ENCODE measurements around the gene GYS1.
"Not testable (repeated sequence)": the region's sequence is repeated elsewhere in the genome, so short reads cannot be mapped to it uniquely, and the experiment has no call there.

Gene GYS1

DNA sequence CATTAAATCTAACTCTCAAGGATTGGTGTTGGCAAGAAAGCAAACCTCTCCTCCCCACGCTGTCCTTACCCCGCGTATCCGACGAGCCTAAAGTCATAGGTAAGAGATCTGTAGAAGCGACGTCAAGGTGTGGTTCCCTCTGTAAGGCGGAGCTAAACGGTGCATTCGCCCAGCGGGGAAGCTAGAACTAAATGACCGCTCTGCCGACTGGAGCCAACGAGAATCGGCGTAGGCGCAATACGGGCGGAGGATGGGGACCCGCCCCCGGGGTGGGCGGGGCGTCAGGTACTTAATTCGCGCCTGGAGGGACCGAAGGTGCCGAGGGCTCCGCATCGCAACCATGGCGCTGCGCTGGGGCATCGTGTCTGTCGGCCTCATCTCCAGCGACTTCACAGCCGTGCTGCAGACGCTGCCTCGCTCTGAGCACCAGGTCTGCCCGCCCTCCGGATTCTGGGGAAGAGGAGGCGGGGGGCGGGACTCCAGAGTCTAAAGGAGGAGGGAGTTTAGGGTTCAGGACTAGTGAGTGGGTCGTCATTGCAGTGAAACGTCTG lies 59.7 kb downstream of the GYS1 start, which contains the start of gene DHDH:
DHDH (plus strand) TSS at position 318 of the 551 bp plus-strand sequence; CDS start at position 341, 23 bp downstream.
- peak; percentile 91 to 93 for DNase-seq

DNA sequence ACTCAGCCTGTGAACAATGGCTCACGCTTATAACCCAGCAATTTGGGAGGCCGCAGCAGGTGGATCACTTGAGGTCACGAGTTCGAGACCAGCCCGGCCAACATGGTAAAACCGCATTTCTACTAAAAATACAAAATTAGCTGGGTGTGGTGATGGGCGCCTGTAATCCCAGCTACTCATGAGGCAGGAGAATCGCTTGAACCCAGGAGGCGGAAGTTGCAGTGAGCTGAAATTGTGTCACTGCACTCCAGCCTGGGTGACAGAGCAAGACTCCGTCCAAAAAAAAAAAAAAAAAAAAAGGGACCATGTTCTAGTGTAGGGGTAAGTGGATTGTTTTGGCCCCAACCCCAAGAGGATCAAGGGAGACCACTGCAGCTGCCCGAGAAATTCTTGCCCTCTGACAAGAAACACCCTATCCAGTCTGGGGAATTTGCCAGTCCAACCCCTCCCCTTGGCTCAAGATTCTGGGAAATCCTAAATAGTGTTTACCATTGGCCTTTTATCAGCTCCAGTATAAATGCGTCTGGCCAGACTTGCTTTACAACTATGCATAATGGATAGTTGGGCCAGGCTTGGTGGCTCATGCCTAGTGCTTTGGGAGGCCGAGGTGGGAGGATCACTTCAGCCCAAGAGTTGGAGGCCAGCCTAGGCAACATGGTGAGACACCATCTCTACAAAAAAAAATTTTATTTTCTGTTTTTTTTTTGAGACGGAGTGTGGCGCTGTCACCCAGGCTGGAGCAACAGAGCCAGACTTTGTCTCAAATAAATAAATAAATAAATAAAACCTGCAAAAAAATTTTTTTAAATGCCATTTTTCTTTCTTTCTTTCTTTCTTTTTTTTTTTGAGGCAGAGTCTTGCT lies 64.7 kb downstream of the GYS1 start:
- no peak for DNase-seq

DNA sequence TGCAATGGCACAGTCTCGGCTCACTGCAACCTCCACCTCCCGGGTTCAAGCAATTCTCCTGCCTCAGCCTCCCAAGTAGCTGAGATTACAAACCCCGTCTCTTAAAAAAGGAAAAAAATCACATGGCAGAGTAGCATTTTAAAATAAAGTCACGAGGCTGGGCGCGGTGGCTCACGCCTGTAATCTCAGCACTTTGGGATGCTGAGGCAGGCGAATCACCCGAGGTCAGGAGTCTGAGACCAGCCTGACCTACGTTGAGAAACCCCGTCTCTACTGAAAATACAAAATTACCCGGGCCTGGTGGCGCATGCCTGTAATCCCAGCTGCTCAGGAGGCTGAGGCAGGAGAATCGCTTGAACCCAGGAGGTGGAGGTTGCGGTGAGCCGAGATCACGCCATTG lies 65.4 kb downstream of the GYS1 start:
- DNase-seq = not testable (repeated sequence)

DNA sequence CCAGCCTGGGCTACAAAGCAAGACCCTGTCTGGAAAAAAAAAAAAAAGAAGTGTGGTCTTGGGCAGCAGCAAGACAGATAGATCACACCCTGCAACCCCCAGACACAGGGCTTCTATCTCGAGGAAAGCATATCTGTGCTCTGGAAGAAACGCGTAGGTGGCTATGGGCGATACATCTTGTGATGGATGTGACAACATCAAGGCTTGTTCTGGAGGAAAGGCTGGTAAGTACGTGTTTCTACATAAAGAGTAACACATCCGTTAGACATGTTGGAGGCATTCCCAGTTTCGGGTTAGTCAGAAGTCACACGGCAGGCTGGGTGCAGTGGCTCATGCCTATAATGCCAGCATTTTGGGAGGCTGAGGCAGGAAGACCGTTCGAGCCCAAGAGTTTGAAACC lies 66.2 kb downstream of the GYS1 start:
- no peak for DNase-seq

DNA sequence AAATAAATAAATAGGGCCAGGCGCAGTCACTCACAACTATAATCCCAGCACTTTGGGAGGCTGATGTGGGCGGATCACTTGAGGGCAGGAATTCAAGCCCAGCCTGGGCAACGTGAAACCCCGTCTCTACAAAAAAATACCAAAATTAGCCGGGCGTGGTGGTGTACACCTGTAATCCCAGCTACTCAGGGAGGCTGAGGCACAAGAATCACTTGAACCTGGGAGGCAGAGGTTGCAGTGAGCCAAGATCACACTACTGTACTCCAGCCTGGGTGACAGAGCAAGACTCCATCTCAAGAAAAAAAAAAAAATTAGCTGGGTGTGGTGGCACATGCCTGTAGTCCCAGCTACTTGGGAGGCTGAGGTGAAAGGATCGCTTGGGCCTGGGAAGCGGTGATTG lies 67.2 kb downstream of the GYS1 start:
- DNase-seq = not testable (repeated sequence)

DNA sequence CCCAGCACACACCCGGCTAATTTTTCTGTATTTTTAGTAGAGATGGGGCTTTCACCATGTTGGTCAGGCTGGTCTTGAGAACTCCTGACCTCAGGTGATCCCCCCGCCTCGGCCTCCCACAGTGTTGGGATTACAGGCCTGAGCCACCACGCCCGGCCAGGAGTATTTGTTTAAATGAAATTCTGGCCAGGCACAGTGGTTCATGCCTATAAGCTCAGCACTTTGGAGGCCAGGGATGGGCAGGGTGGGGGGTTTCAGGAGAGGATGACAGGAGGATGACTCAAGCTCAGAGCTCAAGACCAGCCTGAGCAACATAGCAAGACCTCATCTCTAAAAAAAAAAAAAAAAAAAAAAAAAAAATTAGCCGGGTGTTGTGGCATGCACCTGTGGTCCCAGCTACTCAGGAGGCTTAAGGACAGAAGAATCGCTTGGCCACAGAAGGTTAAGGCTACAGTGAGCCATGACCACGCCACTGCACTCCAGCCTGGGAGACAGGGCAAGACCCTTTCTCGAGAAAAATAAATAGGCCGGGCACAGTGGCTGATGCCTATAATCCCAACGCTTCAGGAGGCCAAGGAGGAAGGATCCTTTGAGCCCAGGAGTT lies 67.8 kb downstream of the GYS1 start:
- DNase-seq = no peak

DNA sequence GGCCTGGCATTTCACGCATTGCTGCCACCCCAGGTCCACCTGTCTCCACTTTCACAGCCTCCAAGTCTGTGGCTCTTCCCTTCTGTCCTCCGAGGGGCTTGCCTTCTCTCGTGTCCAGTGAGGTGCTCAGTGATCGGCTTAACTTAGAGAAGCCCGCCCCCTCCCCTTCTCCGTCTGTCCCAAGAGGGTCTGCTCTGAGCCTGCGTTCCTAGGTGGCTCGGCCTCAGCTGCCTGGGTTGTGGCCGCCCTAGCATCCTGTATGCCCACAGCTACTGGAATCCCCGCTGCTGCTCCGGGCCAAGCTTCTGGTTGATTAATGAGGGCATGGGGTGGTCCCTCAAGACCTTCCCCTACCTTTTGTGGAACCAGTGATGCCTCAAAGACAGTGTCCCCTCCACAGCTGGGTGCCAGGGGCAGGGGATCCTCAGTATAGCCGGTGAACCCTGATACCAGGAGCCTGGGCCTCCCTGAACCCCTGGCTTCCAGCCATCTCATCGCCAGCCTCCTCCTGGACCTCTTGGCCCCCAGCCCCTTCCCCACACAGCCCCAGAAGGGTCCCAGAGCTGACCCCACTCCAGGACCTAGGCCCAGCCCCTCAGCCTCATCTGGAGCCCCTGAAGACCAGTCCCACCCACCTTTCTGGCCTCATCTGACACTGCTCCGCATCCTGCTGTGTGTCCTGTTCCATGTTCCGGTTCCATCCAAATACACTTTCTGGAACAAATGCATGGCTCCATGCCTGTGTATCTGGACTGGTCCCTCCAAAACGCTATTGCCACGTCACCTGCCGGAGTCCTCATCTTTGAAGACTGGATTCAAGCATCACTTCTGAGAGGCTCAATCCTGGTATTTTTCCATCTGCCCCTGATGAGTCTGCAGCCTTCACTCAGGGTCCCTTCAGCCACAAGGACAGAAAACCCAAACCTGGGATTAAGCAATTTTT lies 70.3 kb downstream of the GYS1 start:
- DNase-seq = no peak

DNA sequence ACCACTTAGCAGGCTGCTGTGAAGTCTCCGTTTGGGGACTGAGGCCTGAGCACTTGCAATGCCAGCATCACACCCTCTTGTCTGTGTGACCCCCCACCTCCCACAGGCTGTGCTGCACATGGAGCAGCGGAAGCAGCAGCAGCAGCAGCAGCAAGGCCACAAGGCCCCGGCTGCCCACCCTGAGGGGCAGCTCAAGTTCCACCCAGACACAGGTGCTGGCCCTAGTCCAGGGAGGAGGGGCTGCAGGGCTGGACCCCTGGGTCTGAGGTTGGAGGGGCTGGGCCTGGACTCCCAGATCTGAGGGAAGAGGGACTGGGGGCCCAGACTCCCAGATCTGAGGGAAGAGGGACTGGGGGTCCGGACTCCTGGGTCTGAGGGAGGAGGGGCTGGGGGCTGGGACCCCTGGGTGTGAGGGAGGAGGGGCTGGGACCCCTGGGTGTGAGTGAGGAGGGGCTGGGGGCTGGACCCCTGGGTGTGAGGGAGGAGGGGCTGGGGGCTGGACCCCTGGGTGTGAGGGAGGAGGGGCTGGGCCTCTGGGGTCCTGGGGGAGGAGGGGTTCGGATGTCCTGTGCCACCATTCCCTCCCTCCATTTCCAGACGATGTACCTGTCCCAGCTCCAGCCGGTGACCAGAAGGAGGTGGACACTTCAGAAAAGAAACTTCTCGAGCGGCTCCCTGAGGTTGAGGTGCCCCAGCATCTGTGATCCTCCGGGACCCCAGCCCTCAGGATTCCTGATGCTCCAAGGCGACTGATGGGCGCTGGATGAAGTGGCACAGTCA lies 71.2 kb downstream of the GYS1 start:
- DNase-seq = no peak

DNA sequence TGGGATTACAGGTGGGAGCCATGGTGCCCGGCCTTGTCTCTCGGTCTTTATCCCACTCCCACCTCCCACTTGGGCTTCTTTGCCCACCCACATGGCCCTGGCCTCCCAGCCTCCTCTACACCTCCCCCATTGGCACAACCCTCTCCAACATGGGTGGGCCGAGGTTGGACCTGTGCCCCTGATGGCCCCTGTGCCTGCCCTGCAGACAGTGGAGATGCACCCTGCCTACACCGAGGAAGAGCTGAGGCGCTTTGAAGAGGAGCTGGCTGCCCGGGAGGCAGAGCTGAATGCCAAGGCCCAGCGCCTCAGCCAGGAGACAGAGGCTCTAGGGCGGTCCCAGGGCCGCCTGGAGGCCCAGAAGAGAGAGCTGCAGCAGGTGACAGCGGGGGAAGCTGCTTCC lies 72.2 kb downstream of the GYS1 start:
- no peak for DNase-seq

DNA sequence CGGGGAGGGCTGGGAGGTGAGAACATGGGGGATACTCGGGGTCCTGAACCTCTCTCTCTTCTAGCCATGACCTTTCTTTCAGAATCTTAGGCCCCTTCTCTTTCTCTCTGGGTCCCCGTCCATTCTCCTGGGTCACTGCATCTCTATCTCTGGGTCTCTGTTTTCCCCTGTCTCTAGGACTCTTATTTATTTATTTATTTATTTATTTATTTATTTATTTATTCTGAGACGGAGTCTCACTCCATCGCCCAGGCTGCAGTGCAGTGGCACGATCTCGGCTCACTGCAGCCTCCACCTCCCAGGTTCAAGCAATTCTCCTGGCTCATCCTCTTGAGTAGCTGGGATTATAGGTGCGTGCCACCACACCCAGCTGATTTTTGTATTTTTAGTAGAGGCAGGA lies 73.8 kb downstream of the GYS1 start:
- DNase-seq = not testable (repeated sequence)

DNA sequence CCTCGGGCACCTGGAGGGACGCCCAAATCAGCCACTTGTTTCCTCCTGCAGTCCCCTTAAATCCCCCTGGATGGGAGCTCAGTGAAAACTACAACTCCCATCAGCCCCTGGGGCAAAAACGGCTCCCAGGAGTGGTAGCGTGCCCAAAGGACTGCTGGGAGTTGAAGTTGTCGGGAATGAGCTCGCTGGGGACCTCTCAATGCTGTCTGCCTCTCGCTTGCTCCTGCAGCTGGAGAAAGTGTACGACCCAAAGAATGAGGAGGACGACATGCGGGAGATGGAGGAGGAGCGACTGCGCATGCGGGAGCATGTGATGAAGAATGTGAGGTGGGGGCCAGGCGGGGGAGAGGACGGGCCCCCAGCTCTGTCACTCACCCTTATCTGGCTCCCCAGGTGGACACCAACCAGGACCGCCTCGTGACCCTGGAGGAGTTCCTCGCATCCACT lies 74.3 kb downstream of the GYS1 start:
- DNase-seq = peak; percentile 14 to 24
